ENCODE measurements around the gene PRC1.

Gene PRC1

GRCh38 chr15:90945091-90945490 is 49.2 kb downstream of the PRC1 start:
- H3K27ac ChIP-seq (ENCODE audit: low read depth, low read length): no peak overlapping the region
- H3K9ac ChIP-seq (ENCODE audit: low read length): no peak overlapping the region
- no peaks in the 10 kb centered on the region for H3K9me3 ChIP-seq (ENCODE audit: insufficient read depth, low read length)
- no peaks in the 10 kb centered on the region for H4K20me1 ChIP-seq (ENCODE audit: low read depth, low read length)
- H3K79me2 ChIP-seq (ENCODE audit: insufficient read depth, low read length): no peaks in the 10 kb centered on the region
- H3K9me2 ChIP-seq (replicated peaks; ENCODE audit: insufficient read depth, low read length): no peaks in the 10 kb centered on the region
- no peak for TF ChIP-seq CTCF (IDR thresholded peaks at IDR 0.05; ENCODE audit: insufficient read depth, low read length, poor library complexity, severe bottlenecking)
- H3K36me3 ChIP-seq (ENCODE audit: low read length): no peaks in the 10 kb centered on the region
- no peak overlapping the region for H3K4me2 ChIP-seq (ENCODE audit: low read depth, low read length, poor library complexity, severe bottlenecking)
- no peaks in the 10 kb centered on the region for H3K27me3 ChIP-seq (ENCODE audit: low read length)
- no peak overlapping the region for H2AFZ ChIP-seq (ENCODE audit: low read depth, low read length, severe bottlenecking)
- no peak overlapping the region for H3K4me3 ChIP-seq (ENCODE audit: insufficient read depth, low read length, poor library complexity, severe bottlenecking)
- no peaks in the 10 kb centered on the region for H3F3A ChIP-seq (ENCODE audit: insufficient read depth)

- H3K27ac ChIP-seq (ENCODE audit: low read depth, low read length): no peak overlapping the region
- no peaks in the 10 kb centered on the region for H3K9me3 ChIP-seq (ENCODE audit: insufficient read depth, low read length)
- H2AFZ ChIP-seq (ENCODE audit: low read depth, low read length, severe bottlenecking): no peak overlapping the region
- peaks cover 13% of the 10 kb centered on the region; the same call in 1 of the 2 replicates for H3K36me3 ChIP-seq (ENCODE audit: low read length)
- H4K20me1 ChIP-seq (ENCODE audit: low read depth, low read length): no peaks in the 10 kb centered on the region
- no peak overlapping the region for H3K4me3 ChIP-seq (ENCODE audit: insufficient read depth, low read length, poor library complexity, severe bottlenecking)
- no peak overlapping the region for H3K4me2 ChIP-seq (ENCODE audit: low read depth, low read length, poor library complexity, severe bottlenecking)
- no peaks in the 10 kb centered on the region for H3K27me3 ChIP-seq (ENCODE audit: low read length)
- H3K9ac ChIP-seq (ENCODE audit: low read length): no peak overlapping the region
- TF ChIP-seq CTCF (IDR thresholded peaks at IDR 0.05; ENCODE audit: insufficient read depth, low read length, poor library complexity, severe bottlenecking) (no peak), EZH2phosphoT487 (conservative IDR thresholded peaks at IDR 0.05; ENCODE audit: low read length) (no peak)
- no peaks in the 10 kb centered on the region for H3K79me2 ChIP-seq (ENCODE audit: insufficient read depth, low read length)
- no peaks in the 10 kb centered on the region for H3F3A ChIP-seq (ENCODE audit: insufficient read depth)
- no peaks in the 10 kb centered on the region for H3K9me2 ChIP-seq (replicated peaks; ENCODE audit: insufficient read depth, low read length)
These were observed 51.8 kb downstream of the PRC1 start for GRCh38 chr15:90942354-90943120.

- TF ChIP-seq EZH2phosphoT487 (conservative IDR thresholded peaks at IDR 0.05; ENCODE audit: low read length) (no peak), CTCF (IDR thresholded peaks at IDR 0.05; ENCODE audit: insufficient read depth, low read length, poor library complexity, severe bottlenecking) (no peak)
- peaks cover 15% of the 10 kb centered on the region; the same call in 1 of the 2 replicates for H3K36me3 ChIP-seq (ENCODE audit: low read length)
- no peak overlapping the region for H3K9ac ChIP-seq (ENCODE audit: low read length)
These were observed 53.3 kb downstream of the PRC1 start for GRCh38 chr15:90941038-90941437.

More at GRCh38 chr15:90941038-90941437, 53.3 kb downstream of the PRC1 start:
- H3K4me2 ChIP-seq (ENCODE audit: low read depth, low read length, poor library complexity, severe bottlenecking): no peak overlapping the region
- no peaks in the 10 kb centered on the region for H3F3A ChIP-seq (ENCODE audit: insufficient read depth)
- no peak overlapping the region for H3K4me3 ChIP-seq (ENCODE audit: insufficient read depth, low read length, poor library complexity, severe bottlenecking)
- peaks cover 9% of the 10 kb centered on the region for H3K79me2 ChIP-seq (ENCODE audit: insufficient read depth, low read length)
- no peaks in the 10 kb centered on the region for H3K27me3 ChIP-seq (ENCODE audit: low read length)
- H3K27ac ChIP-seq (ENCODE audit: low read depth, low read length): no peak overlapping the region
- H4K20me1 ChIP-seq (ENCODE audit: low read depth, low read length): no peaks in the 10 kb centered on the region
- no peaks in the 10 kb centered on the region for H3K9me3 ChIP-seq (ENCODE audit: insufficient read depth, low read length)
- H2AFZ ChIP-seq (ENCODE audit: low read depth, low read length, severe bottlenecking): no peak overlapping the region
- no peaks in the 10 kb centered on the region for H3K9me2 ChIP-seq (replicated peaks; ENCODE audit: insufficient read depth, low read length)

Measured in SU-DHL-6 (cell line).